CD4-positive, alpha-beta T cell treated with Interleukin-21 for 1 hour (primary cell): ENCODE measurements around the gene NTSR2.

Source experiments
- DNase-seq: peaks from one replicate; pipeline ENCODE4 v3.0.0-alpha.2; 2020

Gene NTSR2

DNA sequence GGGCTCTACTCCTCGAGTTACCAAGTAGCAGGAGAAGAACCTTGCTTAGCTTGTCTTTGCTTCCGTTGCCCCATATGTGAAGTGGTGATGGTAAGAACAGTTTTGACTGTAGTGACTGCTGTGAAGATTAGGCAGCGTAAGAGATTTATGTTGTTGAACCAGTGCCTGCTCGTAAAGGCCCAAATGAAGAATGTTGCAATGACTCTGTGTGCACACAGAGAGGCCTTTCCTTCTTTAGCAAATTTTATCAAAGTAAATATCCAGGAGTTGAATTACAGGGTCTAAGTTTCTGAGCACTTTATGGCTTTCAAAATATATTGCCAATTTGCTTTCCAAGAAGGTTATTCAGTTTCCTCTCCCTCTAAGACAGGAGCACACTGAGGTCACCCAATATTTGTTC, 14.5 kb downstream of the NTSR2 start:
- no peak for DNase-seq

DNA sequence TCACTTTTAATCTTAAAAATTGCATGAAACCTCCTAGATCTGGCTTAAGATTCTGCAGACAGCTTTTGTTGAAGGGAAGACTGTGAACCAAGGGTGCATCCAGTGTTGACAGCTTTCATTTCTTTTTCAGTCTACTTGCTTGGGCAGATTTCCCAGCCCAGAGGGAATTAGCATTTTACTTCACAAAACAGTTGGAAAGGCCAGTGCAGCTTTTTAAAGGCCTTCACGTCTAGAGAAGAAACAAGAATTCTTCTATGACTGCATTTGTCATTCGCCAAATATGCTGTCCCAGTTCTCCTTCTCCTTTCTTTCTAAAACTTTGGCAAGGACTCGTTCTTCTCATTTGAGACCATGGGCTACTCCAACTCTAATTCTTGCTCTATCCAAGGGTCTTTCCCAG, 17.4 kb downstream of the NTSR2 start:
- DNase-seq: no peak

DNA sequence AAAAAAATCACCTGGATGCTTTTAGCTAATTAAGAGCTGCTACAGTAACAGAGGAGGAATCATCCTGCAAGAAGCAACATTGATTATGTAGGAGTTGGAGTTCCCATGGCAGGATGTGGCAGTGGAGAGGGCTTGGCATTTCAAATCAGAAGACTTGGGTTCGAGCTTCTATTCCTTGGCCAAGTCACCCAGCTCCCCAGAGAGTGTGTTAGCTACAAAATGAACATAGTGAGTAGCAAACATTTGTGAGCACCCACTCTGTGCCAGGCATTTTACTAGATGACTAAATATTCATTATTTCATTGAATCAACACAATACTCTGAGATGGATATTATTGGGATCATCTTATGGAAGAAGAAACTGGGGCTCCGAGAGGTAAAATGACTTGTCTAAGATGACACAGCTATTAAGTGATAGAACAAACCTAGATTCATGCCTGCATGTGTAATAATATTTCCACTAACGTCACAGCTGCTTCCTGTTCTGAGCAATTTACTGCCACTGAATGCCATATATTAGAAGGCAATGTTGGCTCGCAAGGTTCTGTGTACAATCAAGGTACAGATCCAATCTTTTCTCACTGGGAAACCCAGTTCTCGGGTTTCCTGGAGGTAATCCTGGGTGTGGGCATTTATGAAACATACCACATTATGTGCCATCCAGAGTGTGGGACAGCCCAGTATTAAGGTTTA, 18.0 kb downstream of the NTSR2 start:
- DNase-seq: no peak

DNA sequence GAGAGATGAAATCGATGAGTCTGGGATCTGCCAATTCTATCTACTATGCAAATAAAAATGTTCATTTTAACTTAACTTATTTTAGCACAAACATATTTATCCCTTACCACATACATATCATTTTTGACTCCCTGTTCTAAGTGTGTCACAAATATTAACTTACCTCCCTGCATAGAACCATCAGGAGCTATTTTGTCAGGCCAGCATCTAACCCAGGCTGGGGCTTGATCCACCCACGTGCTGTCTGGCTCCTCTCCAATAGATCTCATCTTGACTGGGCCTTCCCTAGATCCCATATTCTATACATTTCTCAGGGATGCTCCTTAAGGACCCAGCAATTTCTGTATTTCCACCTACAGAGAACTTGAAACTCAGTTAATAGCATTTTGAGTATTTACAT, 20.9 kb downstream of the NTSR2 start:
- no peak for DNase-seq

DNA sequence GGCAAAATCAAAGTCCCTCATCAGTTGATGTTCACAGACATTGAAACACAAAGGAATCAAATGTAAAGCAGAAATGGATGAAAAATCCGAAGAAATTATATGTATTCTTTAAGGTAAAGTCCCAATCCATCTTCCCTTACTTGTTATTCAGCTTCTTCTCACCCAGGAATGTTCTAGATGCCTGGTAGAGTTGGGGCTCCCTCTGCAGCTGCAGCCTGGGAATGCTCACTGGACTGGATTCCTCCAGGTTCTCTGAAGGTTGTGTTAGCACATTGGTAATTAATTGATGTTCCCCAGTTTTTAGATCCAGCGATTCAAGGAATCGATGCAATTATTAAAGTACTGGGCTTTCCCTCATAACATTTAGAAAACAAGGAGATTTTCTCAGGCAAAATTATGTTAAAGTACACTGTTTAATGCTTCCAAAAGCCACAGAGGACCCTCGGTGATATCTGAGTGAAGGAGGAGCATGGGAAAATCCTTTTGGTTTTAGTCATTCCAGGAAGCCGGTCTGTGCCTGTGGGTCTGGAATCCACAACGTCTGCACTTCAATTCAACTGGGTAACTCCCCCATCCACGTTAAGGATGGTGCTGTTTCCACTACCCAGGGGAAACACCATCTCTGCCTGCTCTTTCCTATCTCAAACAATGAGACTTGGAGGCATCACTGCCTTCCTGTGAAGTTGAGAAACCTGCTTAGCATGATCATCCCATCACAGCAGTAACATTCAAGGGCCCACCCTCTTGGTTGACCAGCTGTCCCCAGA, 22.0 kb downstream of the NTSR2 start:
- no peak for DNase-seq

DNA sequence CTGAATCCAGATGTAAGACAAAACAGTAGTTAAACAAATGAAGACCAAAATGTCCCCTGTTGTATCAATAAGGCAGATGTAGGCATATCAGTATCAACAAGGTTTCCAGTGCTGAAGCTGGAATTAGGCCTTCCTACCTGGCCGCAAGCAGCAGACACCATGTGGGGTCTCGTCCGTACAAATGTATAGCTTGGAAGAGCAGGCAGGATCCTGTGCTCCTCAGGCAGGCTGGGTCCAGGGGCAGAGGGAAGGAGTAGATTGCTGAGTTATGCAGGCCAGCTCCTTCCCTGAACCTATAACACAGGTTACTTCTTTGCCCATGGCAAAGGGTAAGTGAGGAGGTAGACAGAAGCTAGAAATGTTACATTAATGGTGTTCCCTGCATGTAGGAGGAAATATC, 23.5 kb downstream of the NTSR2 start:
- DNase-seq: no peak

DNA sequence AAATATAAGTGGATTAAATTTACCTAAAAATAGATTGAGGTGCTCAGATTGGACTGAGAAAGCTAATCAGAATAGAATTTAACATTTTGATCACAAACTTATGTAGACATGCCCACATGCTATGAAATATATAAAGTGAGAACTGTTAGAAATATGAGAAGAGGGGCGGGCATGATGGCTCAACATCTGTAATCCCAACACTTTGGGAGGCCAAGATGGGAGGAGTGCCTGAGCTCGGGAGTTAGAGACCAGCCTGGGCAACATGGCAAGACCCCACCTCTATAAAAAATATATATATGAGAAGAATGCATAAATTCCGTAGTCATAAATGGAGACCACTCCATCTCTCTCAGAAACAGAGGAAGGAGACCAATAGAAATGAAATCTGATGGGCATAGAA, 25.7 kb downstream of the NTSR2 start:
- no peak for DNase-seq

DNA sequence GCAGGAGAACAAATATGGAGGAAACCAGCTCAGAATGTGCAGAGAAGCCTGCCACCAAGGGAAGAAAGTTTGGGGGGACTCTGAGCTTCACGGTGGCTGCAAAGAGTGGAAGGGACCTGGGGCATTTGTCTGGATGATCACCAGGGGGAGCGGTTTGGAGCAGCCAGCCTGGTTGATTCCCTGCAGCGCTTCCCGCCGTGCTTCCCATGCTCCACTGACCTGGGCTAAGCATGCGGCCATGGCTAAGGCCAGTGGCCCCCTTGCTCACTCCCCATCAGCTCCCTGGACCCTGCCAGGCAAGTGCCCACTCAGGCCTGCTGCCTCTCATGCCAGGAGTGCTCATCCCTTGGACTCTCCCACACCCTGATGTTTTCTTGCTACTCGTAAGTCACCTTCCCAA, 27.0 kb downstream of the NTSR2 start:
- DNase-seq: no peak

DNA sequence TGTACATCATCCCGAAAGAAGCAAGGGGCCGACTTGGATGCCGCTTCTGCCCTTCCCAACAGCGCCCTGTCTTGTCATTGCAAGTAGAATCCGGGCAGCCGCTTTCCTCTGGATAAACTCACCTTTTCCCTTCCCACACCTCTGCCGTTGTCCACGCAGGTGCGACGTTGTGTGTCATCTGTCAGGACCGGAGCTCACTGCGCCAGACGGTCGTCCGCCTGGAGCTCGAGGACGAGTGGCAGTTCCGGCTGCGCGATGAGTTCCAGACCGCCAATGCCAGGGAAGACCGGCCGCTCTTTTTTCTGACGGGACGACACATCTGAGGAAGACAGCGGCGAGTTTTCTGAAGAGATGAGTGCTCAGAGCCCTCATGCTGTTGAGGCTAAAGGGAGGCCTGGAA, 29.9 kb downstream of the NTSR2 start:
- DNase-seq: no peak

DNA sequence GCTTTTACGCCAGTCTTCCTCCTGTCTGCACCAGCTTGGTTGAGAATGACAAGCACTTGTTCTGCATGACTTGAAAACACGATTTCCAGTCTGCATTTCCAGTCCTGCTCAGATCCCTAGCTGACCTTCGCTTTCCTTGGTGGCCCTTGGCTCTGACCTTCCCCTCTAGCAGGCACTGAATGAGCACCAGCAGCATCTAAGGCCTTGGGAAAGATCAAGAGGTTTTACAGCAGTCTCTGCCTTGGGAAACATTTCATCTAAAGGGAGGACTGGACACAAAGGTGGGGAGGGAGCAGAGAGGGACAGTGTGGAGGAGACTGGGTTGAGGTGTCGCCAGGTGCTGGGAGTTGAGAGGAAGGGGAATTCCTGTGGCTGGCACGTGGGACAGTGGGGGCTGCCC, 30.5 kb downstream of the NTSR2 start:
- no peak for DNase-seq

DNA sequence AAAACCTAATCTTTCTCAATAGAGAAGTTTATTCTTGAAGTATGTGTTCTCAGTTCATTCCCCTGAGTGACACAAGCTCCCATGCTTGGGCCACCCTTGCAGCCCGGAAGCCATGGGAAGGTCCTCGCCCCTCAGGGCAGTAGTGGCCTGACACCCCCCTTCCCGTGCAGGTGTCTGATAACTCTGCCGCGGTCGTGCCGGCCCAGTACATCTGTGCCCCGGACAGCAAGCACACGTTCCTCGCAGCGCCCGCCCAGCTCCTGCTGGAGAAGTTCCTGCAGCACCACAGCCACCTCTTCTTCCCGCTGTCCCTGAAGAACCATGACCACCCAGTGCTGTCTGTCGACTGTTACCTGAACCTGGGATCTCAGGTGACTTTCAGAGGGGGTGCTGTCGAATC, 32.4 kb downstream of the NTSR2 start:
- DNase-seq: no peak

DNA sequence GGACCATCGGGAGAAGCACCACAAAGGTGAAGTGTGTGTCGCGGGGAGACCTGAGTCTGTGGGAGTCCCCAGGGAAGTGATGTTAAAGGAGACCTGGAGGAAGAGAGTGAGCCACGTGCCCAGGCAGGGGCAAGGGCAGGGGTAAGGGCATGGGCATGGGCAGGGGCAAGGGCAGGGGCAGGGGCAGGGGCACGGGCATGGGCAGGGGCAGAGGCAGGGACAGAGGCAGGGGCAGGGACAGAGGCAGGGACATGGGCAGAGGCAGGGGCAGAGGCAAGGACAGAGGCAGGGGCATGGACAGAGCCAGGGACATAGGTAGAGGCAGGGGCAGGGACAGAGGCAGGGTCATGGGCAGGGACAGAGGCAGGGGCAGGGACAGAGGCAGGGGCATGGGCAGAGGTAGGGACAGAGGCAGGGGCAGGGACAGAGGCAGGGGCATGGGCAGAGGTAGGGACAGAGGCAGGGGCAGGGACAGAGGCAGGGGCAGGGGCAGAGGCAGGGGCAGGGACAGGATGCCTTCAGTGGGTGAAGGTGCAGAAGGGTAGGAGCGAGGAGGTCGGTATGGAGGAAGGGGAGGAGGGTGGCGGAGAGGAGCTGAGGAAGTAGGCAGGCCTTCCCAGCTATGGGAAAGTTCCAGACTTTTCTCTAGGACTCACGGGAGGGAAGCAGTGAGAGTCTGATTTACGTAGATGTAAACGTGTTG, 33.3 kb downstream of the NTSR2 start:
- DNase-seq: no peak

DNA sequence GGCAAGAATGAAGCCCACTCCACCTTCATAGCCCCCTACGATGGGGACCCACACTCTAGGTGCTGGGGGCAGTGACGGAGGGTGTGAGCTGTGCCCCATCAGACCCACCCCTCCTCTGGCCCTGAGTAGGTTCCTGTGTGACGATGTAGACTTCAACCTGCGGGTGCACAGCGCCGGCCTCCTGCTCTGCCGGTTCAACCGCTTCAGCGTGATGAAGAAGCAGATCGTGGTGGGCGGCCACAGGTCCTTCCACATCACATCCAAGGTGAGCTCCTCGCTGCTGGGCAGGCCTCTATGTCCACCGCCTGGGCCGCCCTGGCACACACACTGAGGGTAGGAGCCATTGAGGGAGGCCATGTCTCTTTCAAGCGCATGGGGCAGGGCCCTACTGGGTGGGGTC, 34.9 kb downstream of the NTSR2 start:
- no peak for DNase-seq

DNA sequence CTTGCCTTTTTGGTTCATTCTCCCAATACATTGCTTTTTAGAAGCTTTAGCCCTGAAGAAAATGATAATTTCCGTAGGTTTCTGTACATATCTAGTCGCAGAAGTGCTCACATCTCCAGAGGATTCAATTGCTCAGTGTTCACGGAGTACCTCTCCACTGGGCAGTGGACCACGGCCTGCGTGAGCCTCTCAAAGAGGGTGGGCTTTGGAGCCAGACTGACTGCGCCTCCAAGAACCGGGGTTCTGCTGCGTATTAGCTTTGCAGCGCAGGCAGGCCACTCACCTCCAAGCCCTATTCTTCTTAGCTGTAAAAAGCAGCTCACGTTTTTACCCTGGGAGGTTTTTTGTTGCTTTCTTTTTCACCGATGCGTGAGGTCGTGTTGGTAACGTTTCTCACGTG, 35.4 kb downstream of the NTSR2 start:
- DNase-seq: no peak

DNA sequence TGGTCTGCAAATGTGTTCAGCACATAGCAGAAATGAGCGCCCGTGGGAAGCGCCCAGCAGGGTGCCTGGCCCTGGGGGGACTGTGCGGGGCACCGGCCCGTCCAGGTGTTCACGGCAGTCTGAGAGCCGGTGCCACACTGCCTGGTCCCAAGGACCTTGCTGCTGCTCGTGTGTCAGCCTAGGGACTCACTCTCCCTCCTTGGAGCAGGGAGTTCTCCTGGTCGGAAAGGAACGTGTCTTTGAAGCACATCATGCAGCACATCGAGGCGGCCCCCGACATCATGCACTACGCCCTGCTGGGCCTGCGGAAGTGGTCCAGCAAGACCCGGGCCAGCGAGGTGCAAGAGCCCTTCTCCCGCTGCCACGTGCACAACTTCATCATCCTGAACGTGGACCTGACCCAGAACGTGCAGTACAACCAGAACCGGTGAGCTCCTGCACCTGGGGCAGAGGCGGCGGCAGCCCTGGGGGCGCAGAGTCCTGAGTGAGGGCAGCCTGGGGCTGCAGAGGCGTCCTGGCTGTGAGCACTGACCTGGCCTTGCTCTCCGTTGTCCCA, 36.0 kb downstream of the NTSR2 start:
- no peak for DNase-seq

DNA sequence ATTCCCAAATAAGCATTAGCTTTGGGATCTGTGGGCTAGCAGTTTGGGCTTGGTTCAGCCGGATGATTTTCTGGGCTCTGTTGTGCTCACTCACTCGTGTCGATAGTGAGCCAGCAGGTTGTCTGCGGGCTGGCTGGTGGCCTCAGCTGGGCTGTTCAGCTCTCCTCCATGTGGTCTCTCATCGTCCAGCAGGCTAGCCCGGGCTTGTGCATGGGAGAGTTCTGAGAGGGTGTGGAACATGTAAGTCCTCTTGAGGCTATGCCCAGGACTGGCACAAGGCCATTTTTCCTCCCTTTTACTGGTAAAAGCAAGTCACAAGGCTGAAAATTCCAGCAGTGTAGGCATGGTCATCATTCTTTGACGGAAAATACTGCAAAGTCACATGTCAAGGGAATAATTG, 38.5 kb downstream of the NTSR2 start:
- no peak for DNase-seq

DNA sequence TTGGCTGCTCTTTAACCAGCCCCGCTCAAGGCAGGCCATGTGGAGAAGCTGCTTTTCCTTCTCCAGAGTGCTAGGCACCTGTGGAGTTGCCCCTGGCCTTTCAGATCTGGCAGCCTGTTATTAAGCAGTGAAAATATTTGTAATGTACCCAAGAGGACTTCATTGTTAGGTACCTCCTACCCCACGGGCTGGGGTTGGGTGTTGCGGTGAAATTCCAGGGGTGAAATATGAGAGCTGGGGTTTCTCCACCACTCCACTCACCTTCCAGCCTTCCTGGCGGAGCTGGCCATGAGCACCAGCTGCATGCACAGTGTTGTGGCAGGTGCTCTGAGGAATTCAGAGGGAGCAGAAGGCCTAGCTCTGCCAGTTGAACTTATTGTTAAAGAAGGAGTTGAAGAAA, 39.1 kb downstream of the NTSR2 start:
- DNase-seq: no peak

DNA sequence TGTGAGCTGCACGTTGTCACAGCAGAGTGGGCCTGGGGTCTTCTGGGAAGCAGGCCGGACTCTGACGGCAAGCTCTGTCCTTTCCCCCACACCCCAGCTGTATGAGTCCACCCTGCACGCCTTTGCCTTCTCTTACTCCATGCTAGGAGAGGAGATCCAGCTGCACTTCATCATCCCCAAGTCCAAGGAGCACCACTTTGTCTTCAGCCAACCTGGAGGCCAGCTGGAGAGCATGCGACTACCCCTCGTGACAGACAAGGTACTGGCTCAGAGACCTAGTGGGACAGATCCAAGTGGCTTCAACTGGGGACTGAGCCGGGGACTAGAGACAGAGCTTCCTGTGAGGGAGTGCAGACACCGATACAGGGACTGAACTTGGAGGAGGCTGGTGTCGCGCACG, 40.1 kb downstream of the NTSR2 start:
- DNase-seq: no peak

DNA sequence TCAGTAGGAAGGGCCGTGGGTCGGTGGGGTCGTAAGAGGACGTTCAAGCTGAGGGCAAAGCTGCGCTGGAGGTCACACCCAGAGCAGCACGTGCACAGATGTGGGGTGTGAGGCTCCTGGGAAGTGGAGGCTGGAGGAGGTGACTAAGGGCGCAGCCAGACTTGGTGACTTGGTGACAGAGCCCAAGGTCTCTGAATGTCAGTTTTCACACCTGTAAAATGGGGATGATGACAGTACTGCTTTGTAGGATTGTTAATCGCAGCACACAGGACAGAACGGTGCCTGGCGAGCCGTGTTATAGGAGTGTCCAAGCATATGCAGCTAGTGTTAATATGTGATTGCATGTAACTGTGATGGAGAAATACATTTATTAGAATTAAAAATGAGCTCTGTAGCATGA, 40.8 kb downstream of the NTSR2 start:
- DNase-seq: no peak

DNA sequence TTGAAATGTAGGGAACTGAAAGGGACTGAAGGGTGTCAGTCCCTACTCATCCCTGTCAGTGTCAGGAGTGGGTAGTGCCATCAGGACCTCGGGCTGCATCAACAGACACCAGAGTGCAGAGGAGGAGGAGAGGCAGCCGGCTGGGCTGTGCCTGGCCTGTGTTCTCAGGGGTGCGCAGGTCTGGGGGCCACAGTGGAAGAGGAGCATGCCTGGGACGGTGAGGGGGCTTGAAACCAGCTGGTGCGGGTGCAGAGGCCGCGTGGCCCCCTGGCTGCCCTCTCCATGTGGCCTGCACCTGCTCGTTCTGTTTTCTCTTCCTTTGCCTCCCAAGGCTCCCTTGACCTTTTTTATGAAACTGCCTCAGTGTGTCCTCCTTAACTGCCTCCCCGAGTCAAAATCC, 41.3 kb downstream of the NTSR2 start:
- no peak for DNase-seq

DNA sequence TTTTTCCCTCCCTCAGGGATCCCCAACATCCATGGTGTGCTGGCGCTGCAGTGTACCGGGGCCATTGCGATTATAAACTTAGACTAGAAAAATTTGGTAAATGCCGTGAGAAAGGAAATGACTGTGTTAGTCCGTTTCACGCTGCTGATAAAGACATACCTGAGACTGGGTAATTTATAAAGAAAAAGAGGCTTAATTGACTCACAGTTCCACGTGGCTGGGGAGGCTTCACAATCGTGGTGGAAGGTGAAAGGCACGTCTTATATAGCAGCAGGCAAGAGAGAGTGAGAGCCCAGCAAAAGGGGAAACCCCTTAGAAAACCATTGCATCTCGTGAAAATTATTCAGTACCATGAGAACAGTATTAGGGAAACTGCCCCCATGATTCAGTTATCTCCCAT, 44.3 kb downstream of the NTSR2 start:
- DNase-seq: no peak

DNA sequence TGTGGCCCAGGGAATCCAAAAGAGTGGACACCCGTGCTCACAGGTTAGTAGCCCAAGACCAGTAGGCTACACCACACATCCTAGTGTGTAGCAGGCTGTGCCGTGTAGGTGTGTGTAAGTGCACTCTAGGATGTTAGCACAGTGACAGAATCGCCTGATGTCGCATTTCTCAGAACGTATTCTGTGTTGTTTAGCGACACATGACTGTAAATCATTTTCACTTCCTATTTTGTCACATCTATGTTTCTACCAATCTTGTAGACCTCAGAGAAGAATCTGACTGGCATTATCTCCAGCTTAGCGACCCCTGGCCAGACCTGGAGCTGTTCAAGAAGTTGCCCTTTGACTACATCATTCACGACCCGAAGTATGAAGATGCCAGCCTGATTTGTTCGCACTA, 45.1 kb downstream of the NTSR2 start:
- no peak for DNase-seq

DNA sequence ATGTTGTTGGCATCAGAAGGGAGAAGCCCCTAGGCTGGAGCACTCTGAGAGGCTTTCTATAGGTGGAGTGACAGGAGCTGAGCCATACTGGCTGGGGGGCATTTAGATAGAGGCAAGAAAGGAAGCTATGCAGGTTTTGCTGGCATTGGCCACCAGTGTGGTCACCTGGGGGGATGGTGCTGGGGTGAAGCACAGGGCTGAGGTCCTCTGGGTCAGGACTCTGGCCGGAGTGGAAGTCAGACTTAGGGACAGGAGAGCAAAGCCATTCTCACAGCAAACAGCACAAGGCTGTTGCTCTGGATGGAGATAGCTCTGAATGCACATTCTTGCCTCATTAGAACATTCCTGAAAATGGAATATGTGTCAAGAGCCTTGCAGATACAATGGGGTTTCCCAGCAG, 47.4 kb downstream of the NTSR2 start:
- DNase-seq: no peak

DNA sequence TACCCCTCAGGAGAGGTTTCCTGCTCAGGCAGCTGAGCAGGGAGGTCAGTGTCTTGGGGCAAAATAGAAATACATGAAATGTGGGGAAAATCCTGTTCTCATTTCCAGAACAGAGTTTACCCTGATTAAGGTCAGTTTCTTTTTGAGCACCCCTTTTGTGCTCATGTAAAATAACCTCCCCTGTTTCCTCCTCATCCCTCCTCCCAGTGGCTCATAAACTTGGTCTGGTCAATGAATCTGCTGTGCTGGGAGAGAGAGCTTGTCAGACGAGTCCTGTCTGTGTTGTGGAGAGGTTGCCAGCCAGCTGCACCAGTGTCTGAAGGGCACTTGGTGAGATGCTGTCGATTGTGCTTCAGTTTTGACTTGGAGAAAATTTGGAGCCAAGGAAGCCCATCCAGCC, 48.6 kb downstream of the NTSR2 start:
- DNase-seq: no peak
